Measurements from ENCODE around the gene MRPL38.
"Not testable (repeated sequence)": the region's sequence is repeated elsewhere in the genome, so short reads cannot be mapped to it uniquely, and the experiment has no call there.

MRPL38 gene

DNA sequence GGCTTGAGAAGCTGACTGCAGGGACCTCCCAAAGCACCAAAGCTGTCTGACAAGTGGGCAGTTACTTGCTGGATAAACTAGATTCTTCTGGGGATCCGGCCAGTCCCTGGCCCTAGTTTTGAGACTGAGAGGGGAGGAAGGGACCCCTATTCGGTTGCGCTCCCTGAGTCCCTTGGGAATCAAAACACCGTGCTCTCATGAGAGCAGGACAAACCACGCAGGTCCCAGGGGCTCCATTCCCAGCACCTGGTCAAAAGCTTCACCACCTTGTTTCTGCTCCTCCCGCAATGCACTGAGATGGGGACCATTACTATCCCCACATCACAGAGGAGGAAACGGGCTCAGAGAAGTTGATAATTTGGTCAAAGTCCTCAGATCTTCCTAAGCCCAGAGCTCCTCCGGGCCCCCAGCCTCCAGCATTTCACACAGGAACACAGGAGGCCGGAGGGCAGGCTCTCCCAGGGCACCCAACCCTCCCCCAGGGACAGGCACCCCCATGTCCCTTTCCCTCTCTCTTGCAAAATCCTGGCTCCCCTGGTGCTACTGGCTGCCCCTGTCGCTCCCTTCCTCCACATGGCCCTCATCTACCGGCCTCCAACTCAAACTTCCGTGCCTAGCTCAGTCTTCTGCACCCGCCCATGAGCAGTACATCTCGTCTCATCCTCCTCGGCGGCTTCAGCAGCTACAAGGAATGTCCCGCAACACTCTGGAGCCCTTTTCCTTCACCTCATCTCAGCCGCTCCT, 11.2 kb downstream of the MRPL38 start:
- TF ChIP-seq CTCF (IDR thresholded peaks at IDR 0.05; ENCODE audit: low read depth, low read length, missing control alignments) = no peak
- no peak for DNase-seq (ENCODE audit: low read depth)
- H3K4me3 ChIP-seq (ENCODE audit: low read depth, low read length) = no peak overlapping the region

- no peak overlapping the region for H3K4me3 ChIP-seq (ENCODE audit: low read depth, low read length)
- DNase-seq (ENCODE audit: low read depth) = no peak
- no peak for TF ChIP-seq CTCF (IDR thresholded peaks at IDR 0.05; ENCODE audit: low read depth, low read length, missing control alignments)
These were observed 12.0 kb downstream of the MRPL38 start for GRCh38 chr17:75892556-75893224.

- H3K4me3 ChIP-seq (ENCODE audit: low read depth, low read length) = no peak overlapping the region
- no peak for DNase-seq (ENCODE audit: low read depth)
- no peak for TF ChIP-seq CTCF (IDR thresholded peaks at IDR 0.05; ENCODE audit: low read depth, low read length, missing control alignments)
These were observed 12.8 kb downstream of the MRPL38 start for GRCh38 chr17:75891605-75892555.

GRCh38 chr17:75891022-75891604, 13.6 kb downstream of the MRPL38 start:
- no peak for DNase-seq (ENCODE audit: low read depth)

DNA sequence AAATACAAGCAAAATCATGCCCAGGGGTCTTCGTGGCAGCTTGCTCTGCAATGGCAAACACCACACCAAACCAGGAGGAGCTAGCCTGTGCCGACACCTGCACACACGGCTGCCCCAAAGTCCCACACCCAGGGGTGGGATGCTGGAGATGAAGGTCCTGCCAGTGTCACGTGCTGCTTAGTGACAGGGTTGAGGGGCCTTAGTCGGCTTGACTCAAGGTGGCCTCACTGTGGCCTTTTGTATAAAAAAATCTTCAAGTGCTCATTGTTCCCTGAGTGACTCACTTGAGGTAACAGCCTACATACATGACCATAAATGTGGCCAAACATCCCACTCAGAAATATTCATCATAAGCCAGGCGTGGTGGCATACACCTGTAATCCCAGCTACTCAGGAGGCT, 15.2 kb downstream of the MRPL38 start:
- TF ChIP-seq CTCF (IDR thresholded peaks at IDR 0.05; ENCODE audit: low read depth, low read length, missing control alignments) = no peak
- DNase-seq (ENCODE audit: low read depth) = no peak
- no peak overlapping the region for H3K4me3 ChIP-seq (ENCODE audit: low read depth, low read length)

More at GRCh38 chr17:75891022-75891604, 13.6 kb downstream of the MRPL38 start:
- no peak overlapping the region for H3K4me3 ChIP-seq (ENCODE audit: low read depth, low read length)
- TF ChIP-seq CTCF (IDR thresholded peaks at IDR 0.05; ENCODE audit: low read depth, low read length, missing control alignments) = no peak

- H3K4me3 ChIP-seq (ENCODE audit: low read depth, low read length) = no peak overlapping the region
- DNase-seq (ENCODE audit: low read depth) = no peak
- TF ChIP-seq CTCF (IDR thresholded peaks at IDR 0.05; ENCODE audit: low read depth, low read length, missing control alignments) = no peak
These were observed 16.2 kb downstream of the MRPL38 start for GRCh38 chr17:75888484-75888883.

- not testable (repeated sequence) for DNase-seq (ENCODE audit: low read depth); H3K4me3 ChIP-seq (ENCODE audit: low read depth, low read length)
These were observed 18.8 kb downstream of the MRPL38 start for GRCh38 chr17:75885860-75886259.

All from GM12864 (cell line).